Activated T-helper 1 cell treated with anti-CD3 and anti-CD28 coated beads, Interleukin-2, amount 50 U/mL, for 16 hours (primary cell): ENCODE data around the gene IKZF3.
"Not testable (repeated sequence)": the region's sequence is repeated elsewhere in the genome, so short reads cannot be mapped to it uniquely, and the experiment has no call there.

Experiments used
- DNase-seq, 2 donors: peaks; one replicate each; pipeline ENCODE4 v3.0.0-alpha.2; 2020; ENCODE audit warnings: low read depth in 1 of 2, low spot score in 1 of 2

IKZF3 gene

DNA sequence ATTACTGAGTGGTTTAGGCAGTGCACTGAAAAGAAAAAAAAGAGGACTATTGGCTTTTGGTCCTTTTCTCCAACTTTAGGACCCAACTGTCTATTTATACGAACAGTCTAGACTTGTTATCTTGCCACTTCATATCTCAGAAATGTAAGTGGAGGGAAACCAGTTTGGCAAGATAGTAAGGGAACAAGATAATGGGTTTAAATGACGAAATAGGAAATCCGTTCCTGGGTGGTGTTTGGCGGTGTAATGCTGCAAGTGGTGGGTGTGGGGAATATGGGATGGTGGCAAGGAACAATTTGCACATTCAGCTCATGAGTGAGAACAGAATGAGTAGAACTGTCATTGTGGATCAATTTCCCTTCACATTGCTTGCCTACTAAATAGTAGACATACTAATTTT is 81.6 kb downstream of the IKZF3 start:
- no peak for DNase-seq

DNA sequence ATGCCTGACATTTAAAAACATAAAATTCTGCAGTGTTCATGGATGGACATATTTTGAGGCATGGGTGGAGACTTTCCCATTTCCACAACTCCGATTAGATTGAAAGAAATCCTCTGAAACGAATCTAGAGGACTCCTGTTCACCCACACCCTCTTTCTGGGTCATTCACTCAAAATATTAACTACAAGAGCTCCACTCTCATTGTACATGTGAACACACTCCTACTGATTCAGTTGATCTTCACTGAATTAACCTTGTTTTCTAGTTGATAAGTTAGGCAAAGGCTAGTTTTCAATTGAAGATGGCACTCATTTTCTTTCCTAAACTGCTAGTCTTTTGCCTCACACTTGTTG is 82.3 kb downstream of the IKZF3 start:
- DNase-seq, result no peak

DNA sequence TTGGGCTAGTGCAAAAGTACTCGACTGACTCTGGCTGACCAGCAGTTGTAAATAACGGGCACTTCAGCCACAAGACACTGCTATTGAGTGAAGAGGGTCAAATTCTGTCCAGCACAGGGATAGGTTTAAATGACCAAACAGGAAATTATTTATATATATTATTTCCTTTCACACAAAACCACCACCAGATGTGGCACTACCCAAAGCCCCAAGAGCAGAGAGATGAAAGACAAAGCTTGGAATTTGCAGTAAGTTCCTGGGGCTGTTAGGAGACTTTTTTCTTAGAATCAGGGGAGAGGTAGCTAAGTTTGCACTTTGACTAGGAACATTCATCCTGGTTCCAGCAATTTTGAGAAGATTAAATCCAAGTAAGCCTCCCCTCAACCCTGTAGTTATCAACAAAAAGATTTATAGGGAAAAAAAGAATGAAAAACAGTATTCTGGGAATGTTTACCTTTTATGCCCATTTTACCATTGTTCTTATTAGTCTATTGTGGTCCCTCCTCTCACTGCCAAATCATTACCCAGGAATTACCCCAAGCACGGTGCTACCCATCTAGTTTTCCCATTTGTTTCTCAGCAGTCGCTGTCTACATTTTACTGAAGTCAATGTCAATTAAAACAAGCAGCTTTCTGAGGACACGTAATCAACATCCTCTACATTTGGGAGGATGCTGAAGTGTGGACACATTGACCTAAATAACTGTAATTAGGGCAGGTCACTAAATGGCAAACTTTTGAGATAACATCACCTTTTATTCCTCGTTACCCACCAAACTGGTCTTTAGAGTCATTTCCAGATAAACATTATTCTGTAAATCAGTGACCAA is 82.9 kb downstream of the IKZF3 start:
- DNase-seq, result no peak

DNA sequence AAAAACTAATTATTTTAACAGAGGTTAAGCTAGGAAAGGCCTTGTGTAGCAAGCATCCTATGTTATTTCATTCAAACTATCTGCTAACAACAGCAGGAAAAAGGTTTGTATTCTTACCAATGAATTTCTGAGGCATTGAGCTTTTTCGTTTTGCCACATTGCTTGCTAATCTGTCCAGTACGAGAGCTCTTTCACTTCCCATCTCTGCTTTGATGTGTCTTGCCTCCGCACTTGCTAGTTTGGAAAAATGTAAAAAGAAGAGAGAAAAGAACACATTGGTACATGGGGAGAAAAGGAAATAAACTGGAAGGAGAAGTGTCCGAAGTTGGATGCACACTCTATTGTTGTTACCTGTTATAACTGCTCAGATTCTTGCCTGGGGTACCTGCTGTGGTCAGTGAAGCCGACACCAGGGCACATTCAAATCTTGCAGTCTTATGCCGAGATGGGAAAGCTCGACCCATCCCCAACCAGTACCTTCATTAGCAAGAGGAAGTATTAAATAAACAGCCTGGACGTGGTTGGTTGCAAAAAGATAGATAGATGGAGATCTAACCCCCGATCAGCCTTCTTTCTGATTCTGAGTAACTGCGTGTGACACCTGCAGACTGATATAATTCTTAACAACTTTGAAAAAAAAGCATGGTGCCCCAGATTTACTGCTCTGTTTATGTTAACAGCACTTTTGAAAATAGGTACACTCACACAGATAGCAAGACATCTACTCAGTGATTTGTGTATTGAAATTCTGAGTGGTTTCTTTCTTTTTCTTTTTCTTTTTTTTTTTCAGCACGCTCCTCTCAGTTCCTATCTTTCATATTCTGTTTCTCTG is 86.4 kb downstream of the IKZF3 start:
- DNase-seq, result no peak

DNA sequence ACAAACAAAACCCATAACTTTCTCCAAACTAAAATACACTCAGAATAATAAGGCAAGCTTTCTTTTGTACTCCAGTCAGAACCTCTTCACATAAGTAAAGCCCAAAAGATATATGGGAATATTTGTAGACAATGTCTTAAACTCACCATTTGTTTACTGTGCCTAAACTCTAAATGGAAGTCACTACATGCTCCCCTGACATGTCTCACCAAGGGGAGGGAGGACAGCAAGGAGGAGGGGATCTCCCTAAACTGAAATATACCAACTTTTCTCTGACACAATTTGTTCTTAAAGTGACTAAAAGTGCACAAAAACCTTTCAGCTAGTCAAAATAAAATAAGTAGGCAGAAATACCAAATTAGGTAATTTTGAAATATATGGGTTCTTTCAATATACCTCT is 87.9 kb downstream of the IKZF3 start:
- DNase-seq, result no peak

DNA sequence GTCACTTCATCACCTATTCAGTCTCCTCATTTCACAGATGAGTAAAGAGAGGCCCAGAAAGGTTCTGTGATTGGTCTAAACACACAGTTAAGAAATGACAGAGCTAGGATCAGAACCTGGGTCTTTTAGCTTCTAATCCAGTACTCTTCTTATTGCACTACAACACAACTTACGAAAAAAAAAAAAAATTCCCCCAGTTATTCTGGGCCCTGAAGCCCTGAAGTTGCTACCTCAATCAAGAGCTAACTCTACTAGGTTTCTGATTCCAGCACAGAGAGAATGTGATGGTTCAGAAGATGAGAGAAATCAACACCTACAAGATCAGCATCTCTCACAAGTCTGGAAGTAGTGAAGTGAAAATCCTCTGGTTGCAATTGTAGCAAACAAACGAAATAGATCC is 89.1 kb downstream of the IKZF3 start:
- no peak for DNase-seq

DNA sequence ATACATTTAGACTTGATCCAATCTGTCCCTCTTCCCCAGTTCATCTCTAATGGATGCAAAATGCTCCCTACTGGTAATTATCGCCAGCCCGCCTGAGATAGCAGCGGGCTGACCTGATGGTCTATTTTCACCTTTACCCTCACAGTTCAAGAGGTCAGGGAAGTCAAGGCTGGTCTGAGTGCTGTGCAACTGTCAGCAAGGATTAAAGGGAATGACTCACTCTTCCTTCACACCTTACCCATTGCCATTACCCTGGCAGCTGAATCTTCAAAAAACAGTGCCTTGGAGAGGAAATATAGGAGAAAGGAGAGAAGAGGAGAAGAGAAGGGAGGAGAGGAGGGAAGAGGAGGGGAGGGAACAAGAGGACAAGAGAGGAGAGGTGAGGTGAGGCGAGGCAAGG is 90.1 kb downstream of the IKZF3 start:
- no peak for DNase-seq

DNA sequence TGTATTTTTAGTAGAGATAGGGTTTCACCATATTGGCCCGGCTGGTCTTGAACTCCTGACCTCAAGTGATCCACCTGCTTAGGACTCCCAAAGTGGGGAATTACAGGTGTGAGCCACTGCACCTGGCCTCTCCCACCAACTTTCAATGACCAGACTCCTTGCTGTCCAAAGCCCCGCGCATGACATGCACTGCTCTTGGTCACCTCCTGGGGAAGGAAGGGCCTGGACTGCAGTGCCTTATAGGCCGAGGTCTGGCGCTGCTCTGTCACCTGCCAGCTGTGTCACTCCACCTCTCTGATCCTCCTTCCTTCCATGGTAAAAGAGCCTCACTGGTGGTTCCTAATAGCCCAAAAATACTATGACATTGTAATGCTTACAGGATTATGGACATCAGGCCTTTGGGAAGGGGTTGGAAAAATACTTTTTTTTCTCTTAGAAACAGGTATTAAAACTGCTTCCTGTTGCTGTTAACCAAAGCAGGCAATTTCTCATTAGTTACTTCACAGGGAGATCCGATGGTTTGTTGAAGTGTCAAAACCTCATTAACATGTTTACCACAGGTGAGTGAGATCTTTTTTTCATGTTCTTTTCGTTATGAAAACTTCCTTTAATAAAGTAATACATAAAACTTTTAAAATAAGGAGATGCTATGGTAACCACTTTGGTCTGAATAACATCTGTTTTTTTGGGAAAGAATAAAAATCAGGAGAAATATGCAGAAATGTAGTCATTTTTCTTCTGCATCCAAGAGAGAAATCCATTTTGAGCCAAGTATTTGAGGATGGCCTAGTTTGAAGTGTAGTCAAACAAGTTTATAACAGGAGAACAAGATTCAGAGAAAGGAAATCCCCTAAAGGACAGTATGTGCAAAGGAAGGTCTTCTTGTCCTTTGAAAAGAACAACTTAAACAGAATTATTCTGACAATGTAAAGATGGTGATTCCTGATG is 90.9 kb downstream of the IKZF3 start:
- no peak for DNase-seq

DNA sequence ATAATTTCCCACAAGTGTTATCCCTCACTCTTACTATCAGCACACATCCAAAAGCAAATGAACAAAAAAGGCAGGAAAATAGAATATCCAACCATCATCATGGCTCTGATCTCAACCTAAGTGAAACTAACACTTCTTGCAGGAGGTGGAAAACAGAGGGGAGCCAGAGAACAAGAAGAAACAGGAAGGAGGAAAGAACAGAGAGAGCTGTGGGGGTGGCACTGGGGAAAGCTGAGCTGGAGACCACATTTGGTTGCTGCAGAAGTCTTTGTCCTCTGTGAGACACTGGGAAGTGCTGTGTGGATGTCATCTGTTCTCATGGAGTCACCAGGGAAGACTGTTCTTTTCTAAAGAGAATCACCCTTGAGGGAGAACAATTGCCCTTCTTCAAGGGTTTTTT is 91.7 kb downstream of the IKZF3 start:
- no peak for DNase-seq

DNA sequence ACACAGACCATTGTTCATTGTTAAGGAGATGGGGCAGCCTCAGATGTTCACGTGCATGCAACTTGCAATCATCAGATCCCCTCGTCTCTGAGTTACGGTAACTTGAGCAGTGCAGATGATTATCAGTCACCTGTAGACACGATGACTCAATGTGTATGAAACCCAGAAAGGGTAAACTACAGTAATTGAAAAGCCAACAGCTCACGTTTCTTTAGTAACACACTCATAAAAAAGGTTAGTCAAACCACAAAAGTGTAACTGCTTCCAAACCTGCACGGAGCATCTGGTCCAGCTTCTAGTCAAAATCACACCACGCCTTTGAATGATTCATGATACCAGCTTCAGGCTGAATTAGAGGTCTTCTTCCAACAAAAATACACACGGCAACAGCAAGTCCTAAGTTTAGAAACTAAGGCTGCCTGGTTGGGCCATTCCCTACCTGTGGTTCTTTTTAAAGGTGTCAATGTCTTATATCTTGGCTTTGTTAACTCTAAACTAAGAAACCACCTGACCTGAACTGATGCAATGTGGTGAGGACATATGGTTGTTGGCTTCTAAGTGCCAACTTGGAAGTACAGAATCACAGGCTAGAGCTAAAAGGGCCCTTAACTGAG is 94.0 kb downstream of the IKZF3 start:
- peak in 1 of 2 donors; percentile 55 for DNase-seq

DNA sequence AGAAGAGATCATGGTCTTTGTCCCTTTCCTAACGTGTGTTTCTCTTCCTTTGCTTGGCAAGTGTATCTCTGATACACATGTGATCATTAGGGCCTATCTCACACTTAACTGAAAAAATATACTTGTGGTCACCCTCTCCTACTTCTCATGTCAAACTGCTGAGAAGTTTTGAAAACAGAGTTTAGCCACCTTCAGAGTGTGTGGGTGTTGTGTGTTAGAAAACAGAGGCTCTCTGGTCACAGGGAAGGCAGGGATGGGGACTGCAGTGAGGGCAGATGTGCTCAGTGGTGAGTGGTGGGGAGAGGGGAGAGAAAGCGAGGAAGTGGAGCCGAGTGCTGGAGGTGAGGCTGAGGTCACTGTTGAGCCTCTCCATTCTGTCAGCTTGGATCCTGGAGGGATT is 97.0 kb downstream of the IKZF3 start:
- DNase-seq, result no peak

DNA sequence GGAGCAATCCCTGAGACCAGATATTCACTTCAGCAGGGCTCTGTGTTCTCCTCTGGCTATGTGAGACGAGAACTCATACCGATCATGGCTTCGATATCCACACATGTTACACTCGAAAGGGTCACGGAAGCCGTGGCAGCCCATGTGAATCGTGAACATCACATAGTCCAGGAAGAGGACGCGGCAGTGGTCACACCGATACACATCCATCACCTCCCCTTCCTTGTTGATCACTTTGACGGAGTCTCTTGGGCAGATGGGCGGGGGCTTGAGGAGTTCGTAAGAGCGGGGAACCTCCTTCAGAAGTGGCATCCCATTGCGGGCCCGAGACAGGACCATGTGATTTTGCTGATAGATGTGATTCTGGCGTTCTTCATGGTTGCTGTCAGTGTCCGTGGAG is 98.3 kb downstream of the IKZF3 start:
- DNase-seq, result no peak

DNA sequence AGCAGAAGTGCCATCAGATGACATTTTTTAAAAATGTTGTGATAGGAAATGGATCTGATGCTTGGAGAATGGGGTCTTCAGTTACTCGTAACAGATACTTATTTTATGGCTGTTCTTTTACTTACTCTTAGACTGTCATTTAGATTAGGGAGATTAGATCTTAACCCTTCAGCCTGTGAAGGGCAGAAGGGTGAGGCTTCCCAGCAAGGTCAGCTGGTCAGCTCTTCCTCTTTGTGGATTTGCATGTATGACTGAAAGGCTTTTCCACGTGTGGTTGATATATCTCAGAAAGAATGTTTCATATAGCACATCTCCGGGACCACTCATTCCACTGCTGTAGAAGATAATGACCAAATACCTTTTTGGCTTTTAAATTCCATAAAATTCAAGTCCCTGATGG is 98.9 kb downstream of the IKZF3 start:
- no peak for DNase-seq

DNA sequence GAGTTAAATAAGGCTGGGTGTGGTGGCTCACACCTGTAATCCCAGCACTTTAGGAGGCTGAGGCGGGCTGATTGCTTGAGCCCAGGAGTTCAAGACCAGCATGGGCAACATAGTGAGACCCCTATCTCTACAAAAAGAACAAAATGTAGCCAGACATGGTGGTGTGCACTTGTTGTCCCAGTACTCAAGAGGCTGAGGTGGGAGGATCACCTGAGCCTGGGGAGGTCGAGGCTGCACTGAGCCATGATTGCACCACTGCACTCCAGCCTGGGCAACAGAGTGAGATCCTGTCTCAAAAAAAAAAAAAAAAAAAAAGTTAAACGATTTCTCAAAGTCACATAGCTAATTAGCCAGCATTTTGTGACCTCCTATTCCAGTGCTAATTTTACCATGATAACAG is 99.9 kb downstream of the IKZF3 start:
- DNase-seq, result not testable (repeated sequence)

DNA sequence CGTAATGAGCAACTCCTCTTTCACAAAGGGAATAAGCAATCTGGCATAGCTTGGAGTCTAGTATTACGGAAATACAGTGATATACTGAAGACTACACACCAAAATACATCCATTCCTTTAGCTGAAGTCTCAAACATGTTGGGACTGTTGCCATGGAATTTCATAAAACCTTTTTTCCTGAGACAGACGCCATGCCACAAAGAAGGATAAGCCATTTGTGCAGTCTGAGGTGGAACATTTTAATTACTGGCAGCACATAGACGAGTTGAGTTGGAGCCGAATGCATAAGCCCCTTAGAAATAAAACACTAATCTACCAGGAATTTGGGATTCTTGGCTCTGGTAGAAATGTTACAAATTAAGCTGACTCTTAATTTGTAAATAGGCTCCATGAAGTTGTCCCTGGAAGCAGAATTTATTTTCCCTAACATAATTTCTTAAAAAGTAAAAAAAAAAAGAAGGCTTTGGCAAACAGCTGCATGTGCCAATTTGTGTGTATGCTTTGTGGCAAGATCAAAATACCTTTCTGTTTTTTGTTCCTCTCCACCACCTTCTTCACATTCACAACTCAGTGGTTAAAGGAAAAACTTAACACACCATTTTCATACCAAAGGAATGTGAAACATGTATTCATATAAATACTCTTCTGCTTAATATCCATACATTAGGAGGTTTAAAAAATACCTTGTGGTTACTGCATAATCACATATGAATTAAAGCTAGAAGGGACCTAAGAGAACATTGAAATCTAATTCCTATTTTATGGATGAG is 100.9 kb downstream of the IKZF3 start:
- no peak for DNase-seq

DNA sequence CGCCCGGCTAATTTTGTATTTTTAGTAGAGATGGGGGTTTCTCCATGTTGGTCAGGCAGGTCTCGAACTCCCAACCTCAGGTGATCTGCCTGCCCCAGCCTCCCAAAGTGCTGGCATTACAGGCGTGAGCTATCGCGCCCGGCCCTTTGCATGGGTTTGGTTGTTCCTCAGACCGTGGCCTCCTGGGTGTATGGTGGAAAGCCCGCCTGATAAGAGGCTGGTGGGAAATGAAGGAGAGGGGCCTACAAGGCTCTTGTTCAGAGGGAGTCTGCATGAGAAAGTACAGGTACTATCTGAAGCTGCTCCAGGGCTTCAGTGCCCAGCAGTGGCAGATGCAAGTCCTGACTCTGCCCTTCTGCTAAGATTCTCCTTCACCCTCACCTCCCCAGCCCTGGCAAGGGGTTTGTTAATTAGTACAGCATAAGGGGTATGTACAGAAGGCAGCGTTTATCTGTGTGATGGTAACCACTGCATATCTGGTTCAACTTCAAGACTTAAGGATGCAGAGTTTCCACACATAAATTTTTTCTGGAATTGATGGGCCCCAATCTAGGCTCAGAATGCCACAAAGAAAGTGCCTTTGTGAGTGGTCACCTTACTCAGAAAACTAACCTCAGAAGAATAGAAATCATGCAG is 102.1 kb downstream of the IKZF3 start:
- no peak for DNase-seq

DNA sequence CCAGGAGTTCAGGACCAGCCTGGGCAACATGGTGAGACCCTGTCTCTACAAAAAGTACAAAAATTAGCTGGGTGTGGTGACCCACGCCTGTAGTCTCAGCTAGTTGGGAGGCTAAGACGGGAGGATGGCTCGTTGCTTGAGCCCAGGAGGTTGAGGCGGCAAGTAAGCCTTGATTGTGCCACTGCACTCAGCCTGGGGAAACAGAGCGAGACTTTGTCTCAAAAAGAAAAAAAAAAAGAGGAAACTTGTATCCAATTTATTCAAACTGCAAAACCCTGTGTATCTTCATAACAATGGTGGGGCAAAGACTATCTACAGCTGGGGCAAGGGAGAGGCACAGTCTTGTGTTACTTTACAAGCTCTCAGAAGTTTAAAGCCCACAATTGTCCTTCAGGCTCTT is 104.9 kb downstream of the IKZF3 start:
- no peak for DNase-seq

DNA sequence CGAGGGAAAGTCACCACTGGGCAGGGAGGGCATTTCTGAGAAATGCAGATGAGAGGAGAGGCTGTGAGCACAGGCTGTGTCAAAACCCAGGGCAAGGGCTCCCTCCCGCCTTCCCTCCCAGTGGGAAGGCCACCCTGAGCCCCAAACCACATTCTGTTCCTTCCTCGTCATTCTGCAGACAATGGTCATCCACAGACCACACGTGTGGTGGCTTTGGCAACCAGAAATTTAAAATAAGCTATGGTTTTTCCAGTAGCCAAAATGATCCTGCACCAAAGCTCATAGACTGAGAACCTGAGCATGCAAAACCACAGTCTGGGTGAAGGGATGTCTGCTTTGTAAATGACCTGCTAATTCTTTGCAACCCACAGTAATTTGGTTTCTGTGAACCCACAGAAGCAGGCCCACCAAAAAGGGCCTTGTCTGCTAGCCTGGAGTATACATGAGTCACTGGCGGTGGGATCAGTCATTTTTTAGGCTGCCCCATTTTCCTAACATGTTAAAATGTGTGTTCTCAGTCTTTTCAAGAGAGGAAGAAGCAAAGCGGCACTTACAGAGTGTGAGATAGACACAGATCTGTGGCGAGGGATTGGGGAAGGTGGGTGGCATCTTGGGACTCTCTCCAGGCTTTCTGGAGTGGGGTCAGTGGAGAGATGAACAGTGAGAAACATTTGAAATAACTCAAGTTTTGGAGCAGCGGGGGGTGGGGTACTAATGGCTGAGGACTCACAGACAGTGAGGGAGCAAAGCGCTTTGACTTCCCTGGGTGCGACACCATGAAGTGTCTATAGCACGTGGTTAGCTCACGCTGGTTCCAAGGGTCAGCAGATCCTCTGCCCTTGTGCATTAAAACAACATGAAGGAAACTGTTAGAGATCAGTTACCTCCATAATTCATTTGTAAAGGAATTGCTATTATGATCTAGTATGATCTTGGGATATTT is 105.9 kb downstream of the IKZF3 start:
- peak in 1 of 2 donors; percentile 43 for DNase-seq
